IPS-18a (cell line): ENCODE data around the gene TOM1.
"Not testable (repeated sequence)": the region's sequence is repeated elsewhere in the genome, so short reads cannot be mapped to it uniquely, and the experiment has no call there.

Source experiments
- H3K27ac ChIP-seq: one replicate; pipeline ENCODE4 v1.5.1; 2013; ENCODE audit warnings: low read length
- H3K27me3 ChIP-seq: one replicate; pipeline ENCODE4 v1.6.1; 2013; ENCODE audit warnings: mild to moderate bottlenecking, low read length; ENCODE audit not compliant: control insufficient read depth, insufficient read depth
- H3K36me3 ChIP-seq: one replicate; pipeline ENCODE4 v1.6.1; 2013; ENCODE audit warnings: low read depth, low read length; ENCODE audit not compliant: control insufficient read depth
- H3K4me1 ChIP-seq: one replicate; pipeline ENCODE4 v1.6.1; 2013; ENCODE audit warnings: low read depth, low read length; ENCODE audit not compliant: control insufficient read depth
- H3K4me3 ChIP-seq: one replicate; pipeline ENCODE4 v1.5.1; 2013; ENCODE audit warnings: low read length
- H3K9ac ChIP-seq: one replicate; pipeline ENCODE4 v1.6.1; 2013; ENCODE audit warnings: mild to moderate bottlenecking, low read length, moderate library complexity
- H3K9me3 ChIP-seq: one replicate; pipeline ENCODE4 v1.6.1; 2013; ENCODE audit warnings: low read depth, low read length; ENCODE audit not compliant: control insufficient read depth

The TOM1 gene

GRCh38 chr22:35352214-35353111 is 52.8 kb downstream of the TOM1 start:
- Histone ChIP-seq H3K9ac (no peak overlapping the region), H3K4me3 (no peak overlapping the region), H3K27ac (no peak overlapping the region), H3K4me1 (peaks cover 4% of the 10 kb centered on the region), H3K36me3 (no peaks in the 10 kb centered on the region), H3K9me3 (no peaks in the 10 kb centered on the region), H3K27me3 (peaks cover 11% of the 10 kb centered on the region)

- no peak overlapping the region for H3K9ac ChIP-seq
- peaks cover 4% of the 10 kb centered on the region for H3K4me1 ChIP-seq
- H3K4me3 ChIP-seq = no peak overlapping the region
- peaks cover 11% of the 10 kb centered on the region for H3K27me3 ChIP-seq
- no peaks in the 10 kb centered on the region for H3K9me3 ChIP-seq
- H3K36me3 ChIP-seq = no peaks in the 10 kb centered on the region
- H3K27ac ChIP-seq = no peak overlapping the region
Measured at GRCh38 chr22:35353318-35353717, 53.6 kb downstream of the TOM1 start.

GRCh38 chr22:35354068-35354467 is 54.4 kb downstream of the TOM1 start:
- Histone ChIP-seq H3K4me1 (peaks cover 4% of the 10 kb centered on the region), H3K9me3 (no peaks in the 10 kb centered on the region), H3K4me3 (no peak overlapping the region), H3K36me3 (no peaks in the 10 kb centered on the region), H3K27me3 (peaks cover 11% of the 10 kb centered on the region), H3K9ac (no peak overlapping the region), H3K27ac (no peak overlapping the region)

GRCh38 chr22:35357883-35358621 is 58.4 kb downstream of the TOM1 start:
- Histone ChIP-seq H3K9me3 (no peaks in the 10 kb centered on the region), H3K27ac (no peak overlapping the region), H3K4me3 (no peak overlapping the region), H3K4me1 (no peaks in the 10 kb centered on the region), H3K9ac (no peak overlapping the region), H3K36me3 (no peaks in the 10 kb centered on the region), H3K27me3 (no peaks in the 10 kb centered on the region)

GRCh38 chr22:35359380-35360065 is 59.8 kb downstream of the TOM1 start:
- H3K4me3 ChIP-seq = no peak overlapping the region
- no peaks in the 10 kb centered on the region for H3K36me3 ChIP-seq
- no peaks in the 10 kb centered on the region for H3K9me3 ChIP-seq
- H3K4me1 ChIP-seq = no peaks in the 10 kb centered on the region
- no peak overlapping the region for H3K9ac ChIP-seq
- H3K27me3 ChIP-seq = no peaks in the 10 kb centered on the region
- H3K27ac ChIP-seq = no peak overlapping the region

- Histone ChIP-seq H3K4me1 (no peaks in the 10 kb centered on the region), H3K27me3 (no peaks in the 10 kb centered on the region), H3K4me3 (no peak overlapping the region), H3K9me3 (no peaks in the 10 kb centered on the region), H3K27ac (no peak overlapping the region), H3K36me3 (no peaks in the 10 kb centered on the region), H3K9ac (no peak overlapping the region)
Measured at GRCh38 chr22:35361001-35361558, 61.4 kb downstream of the TOM1 start.

GRCh38 chr22:35363566-35364086 is 63.9 kb downstream of the TOM1 start:
- Histone ChIP-seq H3K27me3 (no peaks in the 10 kb centered on the region), H3K9me3 (no peaks in the 10 kb centered on the region), H3K4me3 (no peak overlapping the region), H3K36me3 (no peaks in the 10 kb centered on the region), H3K27ac (no peak overlapping the region), H3K4me1 (no peaks in the 10 kb centered on the region), H3K9ac (no peak overlapping the region)

GRCh38 chr22:35364230-35364629 is 64.5 kb downstream of the TOM1 start:
- not testable (repeated sequence) for H3K27me3 ChIP-seq, H3K4me3 ChIP-seq, H3K9me3 ChIP-seq, H3K27ac ChIP-seq, H3K9ac ChIP-seq, H3K36me3 ChIP-seq, H3K4me1 ChIP-seq

- Histone ChIP-seq H3K27me3 (no peaks in the 10 kb centered on the region), H3K9ac (no peak overlapping the region), H3K27ac (no peak overlapping the region), H3K9me3 (no peaks in the 10 kb centered on the region), H3K36me3 (no peaks in the 10 kb centered on the region), H3K4me1 (peaks cover 6% of the 10 kb centered on the region), H3K4me3 (no peak overlapping the region)
Measured at GRCh38 chr22:35367331-35367886, 67.7 kb downstream of the TOM1 start.

GRCh38 chr22:35368386-35368785 is 68.7 kb downstream of the TOM1 start:
- no peak overlapping the region for H3K27ac ChIP-seq
- no peaks in the 10 kb centered on the region for H3K27me3 ChIP-seq
- H3K4me1 ChIP-seq = peaks cover 6% of the 10 kb centered on the region
- H3K9me3 ChIP-seq = no peaks in the 10 kb centered on the region
- no peaks in the 10 kb centered on the region for H3K36me3 ChIP-seq
- H3K9ac ChIP-seq = no peak overlapping the region
- H3K4me3 ChIP-seq = no peak overlapping the region

- no peak overlapping the region for H3K4me3 ChIP-seq
- H3K36me3 ChIP-seq = no peaks in the 10 kb centered on the region
- no peak overlapping the region for H3K9ac ChIP-seq
- H3K27ac ChIP-seq = no peak overlapping the region
- peaks cover 6% of the 10 kb centered on the region for H3K4me1 ChIP-seq
- no peaks in the 10 kb centered on the region for H3K27me3 ChIP-seq
- no peaks in the 10 kb centered on the region for H3K9me3 ChIP-seq
Measured at GRCh38 chr22:35369996-35370395, 70.3 kb downstream of the TOM1 start.
